SIG-M5 treated with dmso at 0.1 percent for 504 hours (cell line): Measurements from ENCODE around the gene C18orf63.
"Not testable (repeated sequence)": the region's sequence is repeated elsewhere in the genome, so short reads cannot be mapped to it uniquely, and the experiment has no call there.

ENCODE experiments used
- DNase-seq: peaks from one replicate; lab custom pipeline; 2025; ENCODE audit not compliant: unreplicated experiment; lab: John Stamatoyannopoulos, UW

C18orf63 gene

DNA sequence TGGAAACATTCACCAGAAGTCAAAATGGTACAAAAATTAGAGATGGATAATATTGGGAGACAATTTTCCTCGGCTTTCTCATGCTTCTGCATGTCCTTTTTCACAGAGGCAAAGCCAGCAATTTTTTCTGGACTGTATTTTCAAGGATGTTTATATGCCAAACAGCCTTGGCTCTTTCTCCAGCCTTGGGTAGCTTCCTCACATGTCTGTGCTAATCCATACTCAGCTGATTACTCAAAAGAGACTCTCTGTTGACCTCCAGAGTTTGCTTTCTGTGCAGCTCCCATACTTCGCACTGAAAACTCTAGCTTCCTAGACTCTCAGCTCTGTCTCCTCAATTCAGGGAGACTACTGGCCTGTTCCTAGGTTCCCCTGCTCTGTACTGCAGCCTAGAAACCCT, 10.6 kb downstream of the C18orf63 start:
- DNase-seq, result no peak

DNA sequence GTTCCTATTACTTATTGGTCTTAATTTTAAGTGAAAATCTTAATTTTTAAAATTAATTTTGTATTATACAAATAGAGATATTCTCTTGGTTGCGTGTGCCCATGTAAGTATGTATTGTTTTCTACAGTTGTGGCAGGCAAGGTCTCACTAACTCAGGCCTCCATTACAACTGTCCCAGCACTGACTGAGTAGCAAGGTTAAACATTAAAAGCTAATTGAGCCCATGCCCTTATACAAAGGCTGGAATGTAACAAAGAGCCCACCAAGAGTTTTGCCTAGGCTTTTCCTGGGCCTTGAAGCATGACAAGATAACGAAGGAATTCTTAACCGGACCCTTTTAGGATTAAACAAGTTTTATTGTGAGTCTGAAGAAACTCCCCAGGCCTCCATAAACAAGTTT, 11.2 kb downstream of the C18orf63 start:
- DNase-seq, result not testable (repeated sequence)

DNA sequence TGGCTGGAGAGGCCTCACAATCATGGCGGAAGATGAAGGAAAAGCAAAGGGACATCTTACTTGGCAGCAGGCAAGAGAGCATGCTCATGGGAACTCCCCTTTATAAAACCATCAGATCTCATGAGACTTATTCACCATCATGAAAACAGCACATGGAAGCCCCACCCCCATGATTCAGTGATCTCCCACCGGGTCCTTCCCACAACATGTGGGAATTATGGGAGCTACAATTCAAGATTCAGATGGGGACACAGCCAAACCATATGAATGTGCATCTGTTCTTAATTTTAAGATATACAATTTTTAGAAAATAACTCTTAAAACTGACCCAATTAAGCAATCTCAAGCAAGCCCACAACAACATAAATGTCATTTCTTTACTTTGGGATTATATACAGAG, 12.6 kb downstream of the C18orf63 start:
- DNase-seq, result no peak

DNA sequence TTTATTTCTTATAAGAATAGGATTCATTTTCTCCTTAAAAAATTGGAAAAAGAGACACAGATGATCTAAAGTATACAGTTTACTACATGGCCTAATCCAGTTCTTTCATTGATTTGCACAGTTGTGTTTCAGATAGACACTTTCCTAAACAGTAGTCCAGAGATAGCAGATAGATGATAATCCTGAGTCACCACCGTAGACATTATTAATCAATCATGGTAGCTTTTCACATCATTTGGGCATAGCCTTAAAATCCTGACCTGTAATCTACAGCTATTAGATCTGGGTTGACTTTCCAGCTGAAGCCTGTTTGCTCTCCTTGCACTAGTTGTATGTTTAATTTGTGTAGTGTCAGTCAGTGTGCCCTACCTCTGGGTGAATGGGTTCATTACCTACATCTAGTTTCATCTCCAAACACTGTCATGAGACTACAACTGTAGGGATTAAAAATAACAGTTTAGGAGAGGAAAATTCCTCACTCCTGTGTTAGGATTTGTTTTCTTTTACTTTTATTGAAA, 14.1 kb downstream of the C18orf63 start:
- no peak for DNase-seq

DNA sequence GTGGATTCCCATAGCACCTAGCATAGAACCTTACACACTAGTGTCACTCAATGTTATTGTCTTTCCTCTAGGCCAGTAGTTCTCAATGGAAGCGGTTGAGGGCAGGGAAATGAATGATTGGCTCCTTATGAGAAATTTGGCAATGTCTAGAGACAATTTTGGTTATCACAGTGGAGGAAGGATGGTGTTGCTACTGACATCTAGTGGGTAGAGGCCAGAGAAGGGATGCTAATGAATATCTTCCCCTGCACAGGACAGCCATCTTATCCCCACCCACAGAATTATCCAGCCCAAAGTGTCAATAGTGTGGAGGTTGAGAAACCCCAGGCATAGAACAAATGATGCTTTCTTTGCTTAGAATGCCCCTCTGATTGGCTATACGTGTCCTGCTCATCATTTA, 15.8 kb downstream of the C18orf63 start:
- DNase-seq, result peak; percentile 7

DNA sequence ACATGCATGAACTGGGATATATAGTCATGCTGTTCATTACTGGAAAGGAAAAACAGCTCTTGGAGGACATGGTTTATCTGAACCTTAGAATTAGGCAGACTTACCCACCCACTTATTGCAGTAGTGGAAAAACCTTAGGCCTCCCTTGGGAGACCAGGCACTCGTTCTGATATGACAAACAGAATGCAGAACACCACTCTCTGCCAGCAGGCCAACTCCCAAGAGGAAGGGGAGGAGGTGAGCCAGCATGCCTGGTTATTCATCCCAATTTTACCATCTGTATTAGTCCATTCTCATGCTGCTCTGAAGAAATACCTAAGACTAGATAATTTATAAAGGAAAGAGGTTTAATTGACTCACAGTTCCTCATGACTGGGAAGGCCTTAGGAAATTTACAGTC, 17.5 kb downstream of the C18orf63 start:
- DNase-seq, result no peak

DNA sequence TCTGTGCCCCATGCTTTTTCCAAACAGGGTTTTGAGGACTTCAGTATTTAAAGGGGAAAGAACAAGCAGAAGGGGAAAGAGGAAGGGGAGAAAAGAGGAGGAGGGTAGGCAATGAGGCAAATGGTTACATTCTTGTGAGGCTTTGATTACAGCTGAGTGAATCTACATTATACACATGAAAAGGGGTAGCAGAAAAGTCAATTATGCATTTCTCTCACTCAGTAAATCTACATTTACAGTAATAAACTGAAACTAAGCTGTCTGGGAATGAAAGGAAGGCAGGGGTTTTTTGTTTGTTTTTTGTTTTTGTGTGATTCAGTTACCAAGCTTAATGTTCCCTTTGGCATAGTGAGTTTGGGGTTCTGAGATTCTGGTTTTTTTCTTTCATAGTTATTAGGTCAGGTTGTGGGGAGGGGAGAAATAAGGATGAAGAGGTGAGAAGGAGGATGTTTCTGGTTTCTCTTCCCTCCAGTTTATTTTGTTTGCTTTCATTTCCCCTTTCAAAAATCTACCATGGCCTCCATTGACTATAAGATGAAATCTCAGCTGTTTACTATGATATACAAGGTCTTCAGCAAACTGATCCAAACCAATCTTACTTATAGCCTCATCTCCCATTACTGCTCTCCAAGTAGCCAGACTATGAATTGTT, 18.7 kb downstream of the C18orf63 start:
- DNase-seq, result no peak

DNA sequence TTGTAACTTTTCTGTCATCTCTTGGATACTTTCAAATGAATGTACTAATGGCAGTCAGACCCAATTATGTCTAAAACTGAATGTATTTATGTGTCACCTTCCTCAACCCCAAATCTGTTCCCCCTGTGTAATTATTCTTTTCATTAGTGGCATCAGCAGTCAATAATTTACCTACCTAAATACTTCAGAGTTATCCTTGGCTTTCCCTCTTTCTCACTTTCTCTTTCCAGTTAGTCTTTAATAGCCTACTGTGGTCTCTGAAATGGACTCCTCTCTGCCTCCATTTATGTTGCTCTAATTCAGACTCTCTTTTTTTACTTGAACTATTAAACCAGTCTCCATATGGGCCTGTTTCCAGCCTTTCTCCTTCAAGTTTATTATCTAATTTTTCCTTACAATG, 21.0 kb downstream of the C18orf63 start:
- DNase-seq, result no peak

DNA sequence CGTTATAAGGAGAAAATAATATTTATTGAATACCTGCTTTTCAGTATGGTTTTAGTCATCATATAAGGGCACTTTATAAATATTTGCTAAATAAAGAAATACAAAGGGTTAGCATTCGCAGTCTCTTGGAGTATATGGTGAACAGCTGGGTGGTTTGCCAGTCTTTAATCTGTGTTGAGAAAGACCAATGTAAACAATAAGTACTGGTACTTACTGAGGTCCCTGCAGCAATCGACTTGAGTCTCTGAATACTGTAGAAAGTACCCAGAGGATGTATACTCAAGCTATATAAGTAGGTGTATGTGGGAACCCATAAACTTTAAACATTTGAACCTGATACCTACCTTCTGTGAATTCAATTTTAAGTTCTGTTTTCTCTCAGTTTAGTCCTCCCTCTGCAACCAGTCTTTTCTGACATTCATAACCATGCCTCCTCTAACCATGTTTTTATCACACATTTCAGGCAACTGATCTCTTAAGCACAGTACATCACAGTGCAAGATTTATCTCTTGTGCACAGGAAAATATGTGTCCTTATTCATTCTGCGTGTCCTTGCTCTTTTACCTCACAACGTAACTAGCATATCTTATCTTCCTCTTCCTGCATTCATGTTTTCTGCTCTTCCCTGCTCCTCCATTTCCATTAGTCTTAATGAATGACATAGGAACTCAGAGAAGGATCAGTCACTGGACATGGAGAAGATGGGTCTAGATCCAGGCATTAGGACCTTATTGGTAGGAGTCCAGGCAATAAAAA, 21.7 kb downstream of the C18orf63 start:
- no peak for DNase-seq

DNA sequence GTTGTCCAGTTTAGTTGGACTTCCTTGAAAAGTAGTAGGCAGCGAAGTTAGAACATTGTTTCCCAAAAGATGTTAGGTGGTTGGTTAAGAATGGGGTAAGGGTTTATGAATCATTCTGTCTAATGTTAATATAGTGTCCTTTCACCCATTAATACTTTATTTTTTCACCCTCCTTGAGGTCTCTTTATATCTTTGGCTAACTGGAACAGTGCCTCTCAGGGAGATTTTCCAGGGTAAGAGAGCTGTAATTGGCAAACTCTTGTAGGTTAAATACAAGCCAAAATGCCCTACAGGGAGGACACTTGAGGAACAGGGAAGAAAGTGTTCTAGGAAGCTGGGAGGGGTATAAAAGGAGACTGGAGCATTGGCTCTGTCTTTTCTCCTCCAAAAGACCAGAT, 22.3 kb downstream of the C18orf63 start:
- no peak for DNase-seq

DNA sequence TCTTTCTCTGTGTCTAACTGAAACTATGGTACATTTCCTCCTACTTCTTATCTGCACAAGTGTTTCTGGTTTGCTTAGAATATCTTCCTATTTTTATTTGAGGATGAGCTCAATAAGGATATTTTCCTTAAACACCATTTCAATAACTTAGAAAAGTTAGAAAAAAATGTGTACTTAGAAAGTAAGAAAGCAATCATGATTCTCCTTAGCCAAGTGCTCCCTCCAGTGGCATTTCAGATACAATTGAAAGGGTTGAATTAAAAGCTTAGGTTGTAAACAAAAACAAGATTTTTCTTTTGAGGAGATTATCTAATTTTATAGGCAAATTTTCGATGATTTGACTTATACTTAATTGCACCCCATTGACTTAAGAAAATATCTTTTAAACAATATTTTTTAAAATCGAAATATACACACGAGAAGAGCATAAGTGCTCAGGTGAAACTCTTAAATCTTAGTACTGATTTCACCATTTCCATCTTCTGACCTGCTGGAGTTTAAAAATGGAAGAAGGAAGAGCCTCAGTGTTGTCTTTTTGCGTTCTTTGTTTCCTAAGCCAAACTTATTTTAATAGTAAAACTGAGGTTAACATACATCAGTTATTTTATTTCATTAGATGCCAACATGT, 26.9 kb downstream of the C18orf63 start:
- DNase-seq, result peak; percentile 27

DNA sequence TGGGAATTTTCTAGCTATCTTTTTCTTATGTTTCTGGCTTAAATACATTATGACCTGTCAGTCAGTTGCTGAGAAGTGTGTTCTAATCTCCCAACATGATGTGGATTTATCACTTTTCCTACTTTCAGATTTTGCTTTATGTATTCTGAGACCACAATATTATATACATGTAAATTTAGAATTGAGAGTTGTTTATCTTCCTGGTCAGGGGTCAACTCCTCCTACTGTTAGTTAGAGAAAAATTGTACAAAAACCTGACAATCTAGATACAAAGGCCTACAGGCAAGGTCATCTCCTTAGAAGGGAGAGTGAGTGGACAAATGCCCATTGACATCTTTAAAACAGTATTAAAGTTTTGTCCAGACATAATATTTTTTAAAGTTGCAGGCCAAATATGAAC, 30.6 kb downstream of the C18orf63 start:
- no peak for DNase-seq

DNA sequence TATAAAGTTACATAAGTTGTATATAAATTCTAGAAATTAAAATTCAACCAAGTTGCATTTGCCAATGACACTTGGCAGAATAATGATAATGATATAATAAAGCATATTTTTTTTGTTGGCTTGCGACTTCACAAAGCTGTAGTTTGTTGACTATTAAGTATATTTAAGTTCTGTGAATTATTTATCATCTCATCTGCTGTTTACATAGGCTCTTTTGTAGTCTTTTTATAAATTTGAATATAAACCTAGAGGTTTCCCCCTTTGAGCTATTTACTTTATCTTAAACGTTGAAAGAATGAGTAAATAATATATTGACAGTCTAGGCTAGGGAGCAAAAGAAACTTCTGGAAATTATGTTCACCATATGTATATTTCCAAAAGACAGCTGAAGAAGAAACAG, 32.9 kb downstream of the C18orf63 start:
- DNase-seq, result no peak

DNA sequence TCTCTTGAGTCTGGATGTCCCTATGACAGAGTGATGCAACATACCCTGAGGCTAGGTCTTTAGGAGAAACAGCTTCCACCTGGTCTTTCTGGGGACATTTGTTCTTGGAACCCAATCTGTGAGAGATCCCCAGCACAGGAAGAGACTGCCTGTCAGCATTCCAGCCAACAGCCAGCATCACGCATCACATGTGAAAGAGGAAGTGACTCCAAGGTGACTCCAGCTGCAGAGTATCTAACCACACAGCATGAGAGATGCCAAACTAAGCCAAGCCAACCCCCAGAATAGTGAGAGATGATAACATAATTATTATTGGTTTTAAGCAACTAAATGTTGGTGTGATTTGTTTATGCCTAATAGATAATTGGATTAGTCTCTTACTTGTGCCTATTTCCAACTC, 35.7 kb downstream of the C18orf63 start:
- peak; percentile 9 for DNase-seq

DNA sequence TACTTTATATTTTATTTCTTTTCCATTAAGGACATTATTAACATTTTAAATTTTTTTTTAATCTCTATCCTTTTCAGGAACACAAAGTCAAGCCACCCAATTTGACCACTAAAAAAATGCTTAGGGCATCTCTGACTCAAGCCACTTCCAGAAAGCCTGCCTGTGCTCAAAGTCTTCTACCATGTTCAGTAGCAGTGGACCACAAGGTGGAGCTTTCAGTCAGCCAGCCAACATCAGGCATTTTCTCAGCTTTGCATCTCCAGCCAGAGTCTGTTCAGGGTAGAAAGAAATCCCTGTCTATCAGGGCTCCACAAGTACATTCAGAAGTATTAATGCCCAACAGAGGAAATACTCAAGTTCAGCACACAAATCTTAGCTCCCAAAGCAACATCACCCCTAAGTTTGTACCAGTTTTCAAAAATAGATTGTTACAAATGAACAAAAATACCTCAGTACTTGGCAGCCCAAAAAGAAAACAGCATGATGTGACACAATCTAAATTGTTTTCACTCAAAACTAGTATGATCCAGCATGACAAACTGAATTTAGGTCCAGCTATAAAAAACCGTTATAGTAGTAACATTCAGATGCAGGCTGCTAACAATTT, 37.6 kb downstream of the C18orf63 start:
- peak; percentile 48 for DNase-seq

DNA sequence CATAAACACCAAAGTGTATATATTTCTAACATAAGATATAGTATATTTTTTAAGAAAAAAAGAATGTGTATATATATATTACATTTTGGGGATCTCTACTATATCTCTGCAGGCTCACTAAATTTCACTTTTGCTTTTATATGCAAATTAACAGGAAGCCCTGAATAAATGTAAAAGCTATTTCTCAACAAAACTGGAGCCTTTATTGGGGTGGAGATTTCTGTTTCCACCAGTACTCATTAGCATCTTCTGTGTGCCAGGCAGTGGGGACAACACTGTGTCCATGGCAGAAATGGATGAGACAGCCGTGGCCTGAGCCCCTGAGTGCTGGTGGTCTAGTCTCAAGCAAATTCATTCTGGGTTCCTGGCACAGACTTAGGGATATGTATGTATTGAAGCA, 41.3 kb downstream of the C18orf63 start:
- no peak for DNase-seq

DNA sequence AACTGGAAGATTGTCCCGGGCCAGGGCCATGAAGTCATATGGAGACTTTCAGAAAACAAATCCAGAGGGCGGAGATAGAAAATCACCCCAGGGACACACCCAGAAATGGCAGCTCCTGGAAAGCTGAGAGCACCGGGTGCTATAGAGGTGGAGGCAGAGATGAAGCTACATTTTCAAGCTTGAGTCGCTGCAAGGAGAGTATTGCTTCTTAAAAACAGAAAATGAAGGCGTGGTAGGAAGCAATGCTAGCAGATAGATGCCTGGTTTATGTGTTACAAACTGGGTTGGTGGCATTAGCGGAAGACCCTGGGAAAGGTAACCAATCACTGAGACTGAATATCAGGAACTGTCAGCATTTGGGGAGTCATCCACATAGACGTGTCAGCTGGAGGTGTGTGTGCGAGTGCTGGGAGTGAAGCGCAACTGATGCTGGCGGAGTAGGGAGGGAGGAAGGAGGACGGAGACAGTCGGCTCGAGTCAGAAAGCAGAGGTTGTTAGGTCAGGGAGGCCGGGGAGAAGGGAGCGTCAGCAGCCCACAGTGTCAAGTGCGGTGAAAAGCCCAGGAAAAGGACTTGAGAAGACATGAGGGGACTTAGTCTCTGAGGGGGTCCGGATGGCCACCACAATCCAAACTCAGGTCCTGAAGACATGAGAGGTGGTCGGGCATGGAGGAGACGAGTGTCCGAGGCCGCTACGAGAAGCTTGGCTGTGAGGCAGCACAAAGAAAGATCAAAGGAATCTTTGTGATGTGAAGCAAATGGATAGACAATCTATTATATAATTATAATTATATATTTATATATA, 45.4 kb downstream of the C18orf63 start:
- no peak for DNase-seq

DNA sequence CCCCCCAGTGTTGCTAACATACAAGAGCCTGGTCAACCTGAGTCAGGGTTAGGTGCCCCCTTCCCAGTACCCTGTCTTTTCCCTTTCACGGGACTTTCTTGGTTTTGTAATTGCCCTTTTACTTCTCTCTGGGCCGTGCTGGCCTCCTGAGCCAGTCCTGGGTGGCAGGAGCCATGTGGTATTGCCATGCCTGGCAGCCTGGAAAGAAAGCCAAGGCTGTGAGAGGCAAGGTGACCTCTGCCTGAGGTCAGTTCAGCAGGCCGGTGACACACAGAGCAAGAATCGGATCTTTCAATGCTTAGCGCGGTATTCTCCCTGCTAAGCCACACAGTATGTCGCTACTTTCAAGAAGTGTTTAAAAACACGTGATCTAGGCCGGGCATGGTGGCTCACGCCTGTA, 52.3 kb downstream of the C18orf63 start:
- DNase-seq, result no peak

DNA sequence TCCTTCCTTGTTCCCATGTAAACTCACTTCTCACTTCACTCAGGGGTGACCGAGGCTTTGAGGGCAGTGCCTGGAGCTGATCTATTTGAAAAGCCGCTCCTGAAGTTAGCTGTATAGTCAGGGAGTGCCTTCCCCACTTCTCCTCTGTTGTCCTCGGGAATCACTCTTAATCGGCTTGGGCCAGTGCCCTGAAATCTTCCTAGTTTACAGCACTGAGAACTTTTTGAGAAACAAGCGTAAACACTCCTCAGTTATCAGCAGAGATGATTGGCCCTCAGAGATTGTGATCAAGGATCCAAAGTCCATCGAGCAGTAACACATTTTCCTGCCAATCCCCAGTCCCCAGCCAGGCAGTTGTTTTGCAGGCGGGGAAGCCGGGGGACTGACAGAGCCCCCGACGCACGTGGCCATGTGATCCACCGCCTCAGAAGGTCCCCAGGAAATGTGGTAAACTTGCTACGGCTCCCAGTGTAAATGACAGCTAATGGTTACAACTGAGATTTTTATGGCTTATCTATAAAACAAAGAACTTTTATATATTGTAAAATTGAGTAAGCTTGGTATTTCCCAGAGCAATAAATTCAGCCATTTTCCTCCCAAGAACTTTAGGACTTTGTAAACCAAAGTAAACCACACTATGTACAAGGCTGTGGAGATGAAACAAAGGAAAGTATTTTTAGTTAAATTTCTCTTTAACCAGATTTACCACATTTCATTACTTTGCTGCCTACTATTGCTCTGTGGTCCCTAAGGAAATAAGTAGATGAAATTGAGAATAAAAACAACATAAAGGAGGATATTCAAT, 53.5 kb downstream of the C18orf63 start:
- DNase-seq, result no peak

DNA sequence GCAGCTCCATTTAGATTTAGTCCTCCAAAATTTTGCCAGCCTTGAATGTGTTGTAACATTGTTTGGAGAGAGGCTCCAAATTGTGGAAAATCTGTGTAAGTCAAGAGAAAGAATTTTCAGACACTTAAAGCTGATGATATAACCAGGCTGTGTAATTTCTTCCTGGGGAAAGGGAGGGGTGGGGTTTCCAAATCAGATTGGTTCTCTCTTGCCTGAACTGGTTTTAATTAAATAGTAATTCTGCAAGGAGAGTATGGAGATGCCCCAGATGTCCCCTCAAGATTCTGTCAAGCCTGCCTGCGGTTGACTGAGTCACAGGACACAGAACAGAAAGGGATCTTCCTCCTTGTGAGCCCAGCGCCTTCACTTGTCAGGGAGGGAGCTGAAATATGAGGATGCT, 54.5 kb downstream of the C18orf63 start:
- peak; percentile 3 for DNase-seq
